Esophagus squamous epithelium (tissue), 4 donors: ENCODE measurements around the gene PKD2.

Experiments used
- POLR2A ChIP-seq, 4 donors: fragments of 450-650 bp; IDR thresholded peaks; one replicate each; pipeline ENCODE4 v1.6.1; 2017; ENCODE audit warnings: antibody characterized with exemption in 4 of 4, mild to moderate bottlenecking in 4 of 4, moderate library complexity in 3 of 4
- TF ChIP-seq, protein P1 (sequence below), 6 experiments: fragments of 450-650 bp in 4 of 6; fragments of 200-600 bp in 2 of 6; sonication (generic) in 2 of 6; IDR thresholded peaks; one replicate each; pipeline ENCODE4 v1.5.1; 2016 to 2019; ENCODE audit warnings: antibody characterized with exemption in 6 of 6, mild to moderate bottlenecking in 4 of 6, moderate library complexity in 4 of 6

DNA sequence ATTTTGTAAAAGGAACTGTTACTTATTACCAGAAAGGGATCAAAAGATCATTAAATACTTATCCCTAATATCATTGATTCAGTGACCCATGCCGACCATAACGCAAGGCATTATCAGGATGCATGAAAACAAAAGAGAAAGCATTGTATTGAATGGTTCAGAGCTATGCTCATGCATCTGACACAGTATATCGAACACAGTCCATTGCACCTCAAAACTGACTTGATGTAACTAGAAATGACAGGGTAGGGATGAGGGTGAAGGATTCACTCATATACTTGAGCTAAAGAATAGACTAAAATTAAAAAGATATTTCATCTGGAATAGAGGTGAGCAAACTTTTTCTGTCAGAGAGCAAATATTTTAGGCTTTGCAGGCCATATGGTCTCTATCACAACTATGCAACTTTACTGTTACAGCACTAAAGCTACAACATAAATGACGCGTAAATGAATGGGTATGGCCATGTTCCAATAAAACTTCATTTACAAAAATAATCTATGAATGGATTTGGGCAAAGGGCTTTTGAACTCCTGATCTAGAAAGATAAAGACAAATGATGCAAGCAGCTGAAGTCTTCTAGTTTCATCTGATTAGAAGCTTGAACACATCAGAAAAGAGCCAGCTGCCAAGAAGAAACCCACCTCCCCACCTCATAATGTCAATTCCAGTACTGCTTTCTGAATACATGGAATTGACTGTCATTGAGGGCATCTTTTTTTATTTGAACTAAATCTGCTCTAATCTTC, 44.9 kb upstream of the PKD2 start:
- TF ChIP-seq, protein P1, sequence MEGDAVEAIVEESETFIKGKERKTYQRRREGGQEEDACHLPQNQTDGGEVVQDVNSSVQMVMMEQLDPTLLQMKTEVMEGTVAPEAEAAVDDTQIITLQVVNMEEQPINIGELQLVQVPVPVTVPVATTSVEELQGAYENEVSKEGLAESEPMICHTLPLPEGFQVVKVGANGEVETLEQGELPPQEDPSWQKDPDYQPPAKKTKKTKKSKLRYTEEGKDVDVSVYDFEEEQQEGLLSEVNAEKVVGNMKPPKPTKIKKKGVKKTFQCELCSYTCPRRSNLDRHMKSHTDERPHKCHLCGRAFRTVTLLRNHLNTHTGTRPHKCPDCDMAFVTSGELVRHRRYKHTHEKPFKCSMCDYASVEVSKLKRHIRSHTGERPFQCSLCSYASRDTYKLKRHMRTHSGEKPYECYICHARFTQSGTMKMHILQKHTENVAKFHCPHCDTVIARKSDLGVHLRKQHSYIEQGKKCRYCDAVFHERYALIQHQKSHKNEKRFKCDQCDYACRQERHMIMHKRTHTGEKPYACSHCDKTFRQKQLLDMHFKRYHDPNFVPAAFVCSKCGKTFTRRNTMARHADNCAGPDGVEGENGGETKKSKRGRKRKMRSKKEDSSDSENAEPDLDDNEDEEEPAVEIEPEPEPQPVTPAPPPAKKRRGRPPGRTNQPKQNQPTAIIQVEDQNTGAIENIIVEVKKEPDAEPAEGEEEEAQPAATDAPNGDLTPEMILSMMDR (IDR thresholded peaks at IDR 0.05) = no peak
- TF ChIP-seq POLR2A (IDR thresholded peaks at IDR 0.05) = no peak
